ENCODE data around the gene HGS. TPM values are rescaled to one million over a fixed set of nuclear protein-coding genes. Genes with fewer than 3 reads are reported as not detected.

The HGS gene
- total RNA-seq, 1 donor from 2014 or later: 46.2 TPM

GRCh38 chr17:81648707-81649085 is 35.1 kb upstream of the HGS start:
- Mint-ChIP-seq H3K4me3 (peak overlapping the region; percentile 35), H3K4me1 (peaks cover 9% of the 10 kb centered on the region), H3K27me3 (ENCODE audit: insufficient read depth, low read depth) (peaks cover 24% of the 10 kb centered on the region), H3K36me3 (no peaks in the 10 kb centered on the region), H3K27ac (no peak overlapping the region), H3K9me3 (peaks cover 3% of the 10 kb centered on the region)
- TF ChIP-seq EZH2phosphoT487 (IDR thresholded peaks at IDR 0.05) (no peak), CTCF (IDR thresholded peaks at IDR 0.05) (no peak), EZH2 (IDR thresholded peaks at IDR 0.05) (no peak)
- Histone ChIP-seq H3K4me2 (no peak overlapping the region), H2AFZ (replicated peaks) (no peak overlapping the region), H3K4me1 (no peaks in the 10 kb centered on the region), H3K9me3 (ENCODE audit: low read depth) (no peaks in the 10 kb centered on the region), H4K20me1 (ENCODE audit: low read depth) (no peaks in the 10 kb centered on the region), H3K79me2 (ENCODE audit: low read depth) (no peaks in the 10 kb centered on the region), H3K27ac (no peak overlapping the region), H3K36me3 (no peaks in the 10 kb centered on the region), H3F3A (ENCODE audit: low read depth) (no peaks in the 10 kb centered on the region), H3K9ac (no peak overlapping the region), H3K4me3 (no peak overlapping the region), H3K27me3 (peaks cover 19% of the 10 kb centered on the region)
- DNase-seq (ENCODE audit: low spot score): no peak

DNA sequence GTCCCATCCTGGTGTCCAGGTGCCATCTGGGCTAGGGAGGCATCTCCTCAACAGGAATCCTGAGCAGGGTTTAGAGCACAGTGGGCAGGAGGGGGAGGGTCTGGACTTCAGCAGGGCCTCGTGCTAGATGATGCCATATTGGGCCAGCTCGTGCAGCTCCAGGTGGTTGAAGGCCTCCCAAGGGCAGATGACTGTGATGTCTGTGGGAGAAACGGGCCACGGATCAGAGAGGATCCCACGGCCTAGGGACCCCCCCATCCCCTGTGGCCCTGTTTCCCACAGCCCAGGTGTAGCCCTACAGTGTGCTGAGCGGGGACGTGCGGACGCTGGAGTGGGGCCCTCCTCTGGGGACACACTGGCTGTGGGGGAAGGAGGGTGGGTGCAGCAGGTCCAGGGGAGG is 32.9 kb upstream of the HGS start:
- H3F3A ChIP-seq (ENCODE audit: low read depth): no peaks in the 10 kb centered on the region
- no peak overlapping the region for H2AFZ ChIP-seq (replicated peaks)
- Mint-ChIP-seq H3K9me3 (peaks cover 3% of the 10 kb centered on the region), H3K27me3 (ENCODE audit: insufficient read depth, low read depth) (peaks cover 24% of the 10 kb centered on the region), H3K27ac (no peak overlapping the region), H3K4me1 (peaks cover 15% of the 10 kb centered on the region), H3K36me3 (no peaks in the 10 kb centered on the region), H3K4me3 (no peak overlapping the region)
- DNase-seq (ENCODE audit: low spot score): no peak
- H3K27ac ChIP-seq: no peak overlapping the region
- H3K27me3 ChIP-seq: peaks cover 19% of the 10 kb centered on the region
- H3K36me3 ChIP-seq: no peaks in the 10 kb centered on the region
- no peaks in the 10 kb centered on the region for H3K79me2 ChIP-seq (ENCODE audit: low read depth)
- no peak overlapping the region for H3K4me2 ChIP-seq
- no peaks in the 10 kb centered on the region for H3K4me1 ChIP-seq
- H3K9me3 ChIP-seq (ENCODE audit: low read depth): no peaks in the 10 kb centered on the region
- H3K4me3 ChIP-seq: no peak overlapping the region
- no peak overlapping the region for H3K9ac ChIP-seq
- TF ChIP-seq CTCF (IDR thresholded peaks at IDR 0.05): no peak
- TF ChIP-seq EZH2phosphoT487 (IDR thresholded peaks at IDR 0.05): no peak
- no peak for TF ChIP-seq EZH2 (IDR thresholded peaks at IDR 0.05)
- H4K20me1 ChIP-seq (ENCODE audit: low read depth): no peaks in the 10 kb centered on the region

DNA sequence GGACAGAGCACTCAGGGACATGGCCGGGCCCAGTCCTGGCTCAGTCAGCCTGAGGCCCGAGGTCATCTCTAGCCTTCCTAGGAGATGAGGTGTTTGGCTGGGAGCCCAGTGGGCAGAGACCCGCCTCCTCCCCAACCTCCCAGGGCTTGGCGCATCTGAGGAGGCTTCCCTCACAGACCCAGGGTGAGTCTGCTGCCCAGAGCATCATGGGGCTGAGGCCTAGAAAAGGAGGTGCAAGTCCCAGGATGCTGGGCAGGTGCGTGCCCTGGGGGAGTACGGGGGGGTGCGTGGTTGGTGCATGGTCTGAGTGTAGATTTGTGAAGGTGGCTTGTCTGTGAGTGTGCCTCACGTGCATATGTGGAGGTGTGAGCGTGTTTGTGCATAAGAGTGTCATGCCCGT is 32.1 kb upstream of the HGS start:
- Mint-ChIP-seq H3K4me3 (peak overlapping the region; percentile 4), H3K27me3 (ENCODE audit: insufficient read depth, low read depth) (peaks cover 24% of the 10 kb centered on the region), H3K27ac (peak overlapping the region; percentile 19), H3K36me3 (no peaks in the 10 kb centered on the region), H3K4me1 (peaks cover 15% of the 10 kb centered on the region), H3K9me3 (peaks cover 3% of the 10 kb centered on the region)
- Histone ChIP-seq H3K4me1 (no peaks in the 10 kb centered on the region), H4K20me1 (ENCODE audit: low read depth) (no peaks in the 10 kb centered on the region), H3K4me3 (no peak overlapping the region), H3K9ac (no peak overlapping the region), H3K27ac (no peak overlapping the region), H3K27me3 (peaks cover 19% of the 10 kb centered on the region), H3K9me3 (ENCODE audit: low read depth) (no peaks in the 10 kb centered on the region), H3K36me3 (no peaks in the 10 kb centered on the region), H3K4me2 (no peak overlapping the region), H3F3A (ENCODE audit: low read depth) (no peaks in the 10 kb centered on the region), H2AFZ (replicated peaks) (no peak overlapping the region), H3K79me2 (ENCODE audit: low read depth) (no peaks in the 10 kb centered on the region)
- no peak for TF ChIP-seq EZH2phosphoT487 (IDR thresholded peaks at IDR 0.05)
- no peak for TF ChIP-seq EZH2 (IDR thresholded peaks at IDR 0.05)
- TF ChIP-seq CTCF (IDR thresholded peaks at IDR 0.05): no peak
- DNase-seq (ENCODE audit: low spot score): no peak

Measured in neural progenitor cell (in vitro differentiated cells).